22Rv1 (cell line): Measurements from ENCODE around the gene PCBP2.

Source experiments
- H3K27ac ChIP-seq: fragments of 450-650 bp; 2 replicates; pipeline ENCODE4 v1.5.1; 2017
- CTCF ChIP-seq: fragments of 450-650 bp; IDR thresholded peaks from 2 replicates; pipeline ENCODE4 v1.5.1; 2017; ENCODE audit warnings: mild to moderate bottlenecking
- ZFX ChIP-seq: fragments of 450-650 bp; IDR thresholded peaks from 2 replicates; pipeline ENCODE4 v1.6.1; 2017; ENCODE audit warnings: antibody characterized with exemption, borderline replicate concordance

The PCBP2 gene

GRCh38 chr12:53467880-53468279, 16.0 kb downstream of the PCBP2 start:
- TF ChIP-seq CTCF (no peak), ZFX (no peak)
- H3K27ac ChIP-seq = no peak overlapping the region; the same call in 1 of the 2 replicates

GRCh38 chr12:53468282-53468681, 16.4 kb downstream of the PCBP2 start:
- TF ChIP-seq ZFX (no peak), CTCF (no peak)
- no peak overlapping the region; the same call in 1 of the 2 replicates for H3K27ac ChIP-seq

GRCh38 chr12:53472056-53472582, 20.2 kb downstream of the PCBP2 start:
- TF ChIP-seq CTCF = no peak
- no peak for TF ChIP-seq ZFX
- peak overlapping the region; percentile 20 for H3K27ac ChIP-seq

- TF ChIP-seq CTCF = no peak
- no peak for TF ChIP-seq ZFX
- H3K27ac ChIP-seq = peak overlapping the region; percentile 20; the same call in 1 of the 2 replicates
Measured at GRCh38 chr12:53474077-53474476, 22.2 kb downstream of the PCBP2 start.

DNA sequence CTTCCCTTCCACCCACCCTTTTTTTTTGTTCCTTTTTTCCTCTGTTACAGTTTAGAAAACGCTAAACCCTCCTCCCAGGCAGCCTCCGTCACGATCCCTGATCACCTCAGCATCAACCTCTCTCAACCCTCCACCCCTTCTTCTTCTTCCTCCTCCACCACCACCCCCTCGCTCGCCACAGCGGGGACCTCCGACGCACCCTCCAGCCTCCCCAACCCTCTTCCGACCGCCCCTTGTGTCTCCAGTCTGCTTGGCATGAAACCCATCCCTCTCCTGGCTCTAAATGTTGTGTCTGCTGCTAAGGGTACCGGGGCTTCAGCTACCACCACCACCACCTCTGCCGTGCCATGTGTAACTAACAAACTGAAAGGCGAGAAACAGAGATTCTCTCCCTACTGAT, 22.9 kb downstream of the PCBP2 start:
- H3K27ac ChIP-seq = peak overlapping the region; percentile 26
- no peak for TF ChIP-seq ZFX
- no peak for TF ChIP-seq CTCF

DNA sequence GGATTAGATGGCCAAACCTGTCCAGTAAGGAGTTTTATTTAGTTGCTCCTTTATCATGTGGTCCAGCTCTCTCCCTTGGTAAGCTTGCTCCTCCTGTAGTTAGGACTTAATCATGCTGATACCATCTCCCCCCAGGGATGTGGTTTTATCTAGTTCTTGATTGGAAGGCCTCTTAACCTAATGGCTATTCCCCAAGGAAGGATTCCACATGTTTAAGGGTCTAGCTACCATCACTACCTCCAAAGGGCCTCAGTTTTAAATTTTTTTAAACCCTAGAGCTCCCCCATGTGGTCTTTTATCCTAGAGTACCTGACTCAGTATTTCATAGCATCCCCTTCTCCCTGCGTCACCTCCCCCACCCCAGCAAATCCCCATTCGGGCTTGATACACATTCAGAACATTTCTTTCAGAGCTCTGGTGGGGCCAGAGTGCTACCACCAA, 24.9 kb downstream of the PCBP2 start:
- TF ChIP-seq ZFX (no peak), CTCF (peak; percentile 69)
- H3K27ac ChIP-seq = peak overlapping the region; percentile 30; the same call in 1 of the 2 replicates

- peak overlapping the region; percentile 30; the same call in 1 of the 2 replicates for H3K27ac ChIP-seq
- no peak for TF ChIP-seq ZFX
- TF ChIP-seq CTCF = no peak
Measured at GRCh38 chr12:53478865-53479264, 27.0 kb downstream of the PCBP2 start.
